Renal cortex interstitium (tissue), 11 donors: ENCODE results near the gene ALOX5AP. TPM values are rescaled to one million over a fixed set of nuclear protein-coding genes. Genes with fewer than 3 reads are reported as not detected.

Source experiments
- DNase-seq, 11 donors: peaks; one replicate each; pipeline ENCODE4 v3.0.0-alpha.2; 2013; ENCODE audit warnings: low read depth in 9 of 11, low spot score in 4 of 11; ENCODE audit errors: extremely low read depth in 1 of 11
- polyA plus RNA-seq, 3 donors: library from polyadenylated mRNA; unstranded; fragments of 120-200 nt; gene quantifications; one replicate each; pipeline ENCODE4 v1.2.1, GENCODE V29; 2013; ENCODE audit not compliant: insufficient read length in 3 of 3

The ALOX5AP gene
- polyA plus RNA-seq, 3 donors: 3.2 to 5.4 (median 3.6) TPM

DNA sequence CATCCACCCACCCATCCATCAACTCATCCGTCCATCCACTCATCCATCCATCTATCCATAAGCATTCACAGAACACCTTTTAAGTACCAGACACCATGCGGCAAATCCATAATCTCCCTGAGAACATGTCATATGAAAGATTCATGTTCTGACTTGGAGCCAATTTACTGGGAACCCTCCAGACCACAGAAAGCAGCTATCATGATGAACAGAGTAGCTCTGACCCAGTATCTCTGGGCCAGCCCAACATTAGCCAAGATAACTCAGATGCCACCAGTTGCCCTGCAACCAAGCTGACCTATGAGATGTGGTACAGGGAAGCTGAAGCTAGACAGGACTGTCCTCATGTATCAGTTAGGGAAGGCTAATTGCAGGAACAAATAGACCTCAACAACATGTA is 51.3 kb downstream of the ALOX5AP start:
- DNase-seq: no peak

- DNase-seq: no peak
Observed at GRCh38 chr13:30787738-30788525, 52.6 kb downstream of the ALOX5AP start.

DNA sequence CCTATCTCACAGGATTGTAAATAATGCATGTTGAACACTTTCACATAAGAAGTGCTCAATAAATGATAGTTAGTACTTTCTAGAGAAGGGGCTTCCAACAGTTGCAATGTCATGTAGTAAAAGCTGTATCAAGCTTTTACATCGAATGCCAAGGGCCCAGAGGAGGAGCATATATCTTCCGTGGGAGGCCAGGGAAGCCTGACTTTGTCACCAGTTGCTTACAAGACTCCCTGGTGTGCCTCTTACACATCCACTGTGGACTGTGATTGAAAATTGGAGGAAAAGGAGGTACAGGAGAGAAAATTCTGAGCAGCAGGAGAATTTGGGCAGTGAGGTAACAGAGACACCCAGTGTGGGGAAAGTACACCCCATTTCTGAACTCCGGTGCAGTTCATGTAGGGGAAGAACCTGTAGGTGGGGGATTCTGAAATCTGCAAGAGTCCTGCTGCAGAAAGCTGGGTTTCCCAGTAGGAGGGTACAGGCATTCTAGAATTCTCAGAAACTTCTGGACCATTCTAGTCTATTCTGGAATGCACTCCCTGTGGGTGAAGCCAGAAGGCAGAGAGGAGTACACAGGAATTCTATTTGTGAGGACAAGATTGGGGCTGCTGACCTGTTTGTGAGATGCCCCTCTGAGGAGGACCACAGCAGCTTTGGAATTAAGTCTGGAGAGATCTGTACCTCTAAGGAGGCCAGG is 54.0 kb downstream of the ALOX5AP start:
- DNase-seq: no peak

GRCh38 chr13:30790592-30790991 is 55.2 kb downstream of the ALOX5AP start:
- DNase-seq: no peak

DNA sequence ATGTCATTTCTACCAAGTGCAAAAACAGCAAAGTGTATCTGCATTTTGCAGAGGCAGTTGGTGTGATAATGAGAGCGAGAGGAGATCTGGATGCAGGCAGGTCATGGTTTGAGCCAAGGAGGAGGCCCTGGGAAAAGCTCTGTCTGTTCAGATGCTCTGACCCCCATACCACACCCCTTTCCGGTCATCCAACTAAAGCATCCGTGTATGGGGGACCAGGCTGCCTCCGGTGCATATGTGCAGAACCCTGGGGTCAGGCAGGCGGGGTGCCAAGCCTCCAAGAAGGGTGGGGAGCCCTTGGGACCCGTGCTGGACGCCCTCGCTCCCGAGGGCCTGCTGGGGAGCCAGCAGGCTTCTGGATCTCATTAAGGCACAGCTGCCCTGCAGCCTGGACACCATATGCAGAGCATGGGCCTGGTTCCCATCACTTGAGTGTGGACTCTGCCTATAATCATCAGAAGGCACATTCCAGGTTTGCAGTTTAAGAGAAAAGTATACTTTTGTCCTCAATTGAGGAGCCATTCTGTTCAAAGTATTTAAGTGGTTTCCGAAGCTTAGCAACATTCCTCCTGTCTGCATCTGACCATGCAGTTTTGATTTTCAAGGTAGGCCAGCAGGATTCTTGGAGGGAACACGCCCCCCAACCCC is 56.1 kb downstream of the ALOX5AP start:
- DNase-seq: no peak

GRCh38 chr13:30792285-30793000 is 57.1 kb downstream of the ALOX5AP start:
- peak in 3 of 11 donors; percentile 17 to 55 (median 38) for DNase-seq

GRCh38 chr13:30796132-30796572 is 60.8 kb downstream of the ALOX5AP start:
- no peak for DNase-seq

DNA sequence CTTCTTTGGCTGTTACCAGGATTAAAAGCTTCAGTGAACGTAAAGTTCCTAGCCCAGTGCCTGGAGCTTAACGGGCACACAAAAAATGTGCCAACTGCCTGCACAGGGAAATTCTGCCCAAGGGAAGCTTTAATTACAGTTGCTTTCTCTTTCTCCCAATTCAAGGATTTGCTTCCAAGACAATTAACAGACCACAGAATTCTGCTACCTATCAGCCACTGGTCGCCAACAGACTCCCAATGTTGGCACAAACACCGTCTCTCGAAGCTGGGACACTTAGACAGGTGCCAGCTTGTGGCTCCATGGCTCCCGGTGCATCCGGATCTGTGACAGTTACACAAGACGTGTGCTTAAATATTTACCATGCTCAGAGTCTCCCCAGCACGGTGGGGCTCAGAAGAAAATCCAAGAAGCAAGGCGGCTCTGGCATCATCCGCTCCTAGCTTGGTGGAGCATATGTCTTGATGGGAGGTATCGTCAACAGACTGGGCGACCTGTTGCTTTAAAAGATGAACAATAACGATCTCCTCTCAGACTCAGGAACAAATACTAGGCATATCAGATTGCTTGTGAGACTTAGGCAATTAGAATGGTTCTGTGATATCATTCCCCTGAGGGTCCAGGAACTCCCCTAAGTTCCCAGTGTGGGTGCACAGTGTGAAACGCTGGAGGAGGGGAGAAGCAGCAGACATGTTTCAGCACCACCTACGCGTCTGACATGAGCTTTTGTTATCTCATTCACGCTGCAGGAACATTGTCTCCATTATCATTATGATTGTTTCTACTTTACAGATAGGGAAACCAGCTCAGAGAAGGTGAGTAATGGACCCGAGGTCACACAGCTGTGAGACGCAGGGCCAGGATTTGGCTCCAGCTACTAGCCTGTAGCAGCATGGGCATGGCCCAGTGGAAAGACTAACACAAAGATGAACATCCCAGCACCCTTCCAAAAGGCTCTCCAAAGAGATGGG is 61.6 kb downstream of the ALOX5AP start:
- DNase-seq: no peak

GRCh38 chr13:30797847-30798535 is 62.6 kb downstream of the ALOX5AP start:
- no peak for DNase-seq

- DNase-seq: peak in 1 of 11 donors; percentile 13
Observed at GRCh38 chr13:30798776-30799355, 63.5 kb downstream of the ALOX5AP start.

- DNase-seq: peak in 5 of 11 donors; percentile 21 to 62 (median 54)
Observed at GRCh38 chr13:30799356-30799824, 64.0 kb downstream of the ALOX5AP start.

- DNase-seq: no peak
Observed at GRCh38 chr13:30800107-30800506, 64.8 kb downstream of the ALOX5AP start.

DNA sequence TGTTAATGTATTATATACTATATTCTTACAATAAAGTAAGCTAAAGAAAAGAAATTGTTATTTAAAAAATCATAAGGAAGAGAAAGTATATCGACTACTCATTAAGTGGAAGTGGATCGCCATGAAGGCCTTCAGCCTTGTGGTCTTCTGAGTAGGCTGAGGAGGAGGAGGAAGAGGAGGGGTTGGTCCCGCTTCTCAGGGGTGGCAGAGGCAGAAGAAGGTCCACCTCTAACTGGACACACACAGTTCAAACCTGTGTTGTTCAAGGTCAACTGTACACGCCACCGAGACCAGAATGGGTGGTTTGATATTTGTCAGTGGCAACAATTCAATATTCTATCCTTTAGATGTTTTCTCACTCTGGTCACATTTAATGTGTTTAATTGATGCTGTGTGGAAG is 67.2 kb downstream of the ALOX5AP start:
- DNase-seq: no peak

- peak in 10 of 11 donors; percentile 50 to 72 (median 64) for DNase-seq
Observed at GRCh38 chr13:30802953-30803478, 67.7 kb downstream of the ALOX5AP start.

DNA sequence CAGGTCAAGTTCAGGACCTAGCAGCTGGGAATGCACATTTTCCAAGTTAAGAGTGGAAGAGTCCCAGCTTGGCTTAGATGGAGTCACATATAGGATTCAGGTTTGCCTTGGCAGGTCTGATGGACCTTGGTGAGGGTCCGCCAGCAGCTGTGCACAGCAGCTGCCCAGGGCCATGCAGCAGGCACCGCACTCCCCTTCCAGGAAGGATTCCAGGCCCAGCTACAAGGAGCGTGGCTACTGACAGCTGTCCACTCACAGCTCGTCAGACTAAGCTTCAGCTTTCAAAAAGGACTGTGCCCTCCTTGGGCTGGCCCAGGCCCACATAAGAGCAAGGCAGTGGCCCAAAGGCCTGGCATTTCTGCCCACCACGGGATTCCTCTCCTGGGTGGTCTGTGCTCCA is 68.4 kb downstream of the ALOX5AP start:
- DNase-seq: no peak

DNA sequence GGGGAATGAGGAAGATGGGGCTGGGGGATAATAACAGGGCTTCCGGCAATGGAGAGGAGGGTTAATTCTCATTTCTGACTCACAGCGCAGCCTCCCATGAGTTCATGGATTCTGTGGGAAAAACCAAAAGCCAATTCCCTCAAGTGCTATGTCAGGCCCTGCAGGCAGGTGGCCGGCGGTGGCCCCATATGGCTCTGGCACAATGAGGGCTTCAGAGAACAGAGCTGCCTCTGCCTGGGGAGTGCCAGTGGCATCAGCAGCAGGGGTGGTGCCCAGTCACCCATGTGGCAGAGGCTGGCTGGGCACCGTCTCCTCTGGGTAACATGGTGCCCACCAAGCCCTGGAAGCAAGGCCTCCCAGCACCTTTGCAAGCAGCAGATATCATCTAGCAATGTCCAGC is 69.1 kb downstream of the ALOX5AP start:
- DNase-seq: no peak

DNA sequence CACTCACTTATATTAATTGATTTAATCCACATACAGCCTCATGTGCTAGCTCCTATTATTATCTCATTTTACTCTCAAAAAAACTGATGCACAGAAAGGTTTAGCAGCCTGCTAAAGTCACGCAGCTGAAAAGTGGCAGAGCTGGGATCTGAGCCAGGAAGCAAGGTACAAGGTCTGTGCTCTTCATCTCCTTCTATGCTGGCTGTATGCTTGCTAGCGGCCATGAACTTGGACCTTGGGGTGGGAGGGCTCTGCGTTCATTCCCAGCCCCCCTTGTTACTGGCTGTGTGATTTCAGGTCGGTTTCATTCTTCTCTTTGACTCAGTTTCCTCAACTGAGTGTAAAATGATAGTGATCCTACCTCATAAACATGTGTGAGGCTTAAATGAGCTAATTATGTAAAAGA is 69.8 kb downstream of the ALOX5AP start:
- no peak for DNase-seq
